HCT116 (cell line): Measurements from ENCODE around the gene NAT16.

Source experiments
- CTCF ChIP-seq, 3 experiments: fragments of 200-600 bp in 1 of 3; sonication (generic) in 1 of 3; IDR thresholded peaks in 2 of 3; conservative IDR thresholded peaks in 1 of 3; 2 replicates each; pipeline ENCODE4 v1.5.1; 2012 to 2017; ENCODE audit warnings: low read depth in 2 of 3, low read length in 2 of 3, antibody characterized with exemption in 1 of 3, borderline replicate concordance in 1 of 3, control low read depth in 1 of 3, mild to moderate bottlenecking in 1 of 3, mixed read lengths in 1 of 3, mixed run types in 1 of 3, moderate library complexity in 1 of 3; ENCODE audit not compliant: insufficient read depth in 1 of 3
- ELF1 ChIP-seq: IDR thresholded peaks from 2 replicates; pipeline ENCODE4 v1.6.1; 2012; ENCODE audit warnings: low read depth, borderline replicate concordance
- EZH2 ChIP-seq: fragments of 200-600 bp; sonication (generic); IDR thresholded peaks from 2 replicates; pipeline ENCODE4 v1.6.1; 2017; ENCODE audit warnings: antibody characterized with exemption, mixed run types
- POLR2A ChIP-seq: IDR thresholded peaks from 2 replicates; pipeline ENCODE4 v1.7.0; 2011; ENCODE audit warnings: borderline replicate concordance; ENCODE audit not compliant: insufficient read depth, insufficient read length; ENCODE audit errors: extremely low read depth
- REST ChIP-seq: IDR thresholded peaks from 2 replicates; pipeline ENCODE4 v1.6.1; 2012; ENCODE audit warnings: low read depth
- TCF7L2 ChIP-seq: IDR thresholded peaks from 2 replicates; pipeline ENCODE4 v1.7.0; 2011; ENCODE audit warnings: borderline replicate concordance, inconsistent platforms; ENCODE audit not compliant: insufficient read depth, insufficient read length; ENCODE audit errors: extremely low read depth
- ZFX ChIP-seq: fragments of 450-650 bp; IDR thresholded peaks from 2 replicates; pipeline ENCODE4 v1.6.1; 2017

- TF ChIP-seq TCF7L2 (peak; percentile 22), EZH2 (no peak), ZFX (no peak), REST (no peak), CTCF (IDR thresholded peaks at IDR 0.05 in 2 of 3, conservative IDR thresholded peaks at IDR 0.05 in 1 of 3; ENCODE audit: borderline replicate concordance in 1 of 3, insufficient read depth in 1 of 3, low read depth in 2 of 3, low read length in 2 of 3) (peak in 2 of 3 experiments; percentile 93 to 94; a peak in 4 of 6 replicates), POLR2A (no peak), ELF1 (no peak)
Observed at GRCh38 chr7:101169838-101170551, 10.1 kb downstream of the NAT16 start.
